Measurements from ENCODE around the gene GSTM4.
"Not testable (repeated sequence)": the region's sequence is repeated elsewhere in the genome, so short reads cannot be mapped to it uniquely, and the experiment has no call there.

DNA sequence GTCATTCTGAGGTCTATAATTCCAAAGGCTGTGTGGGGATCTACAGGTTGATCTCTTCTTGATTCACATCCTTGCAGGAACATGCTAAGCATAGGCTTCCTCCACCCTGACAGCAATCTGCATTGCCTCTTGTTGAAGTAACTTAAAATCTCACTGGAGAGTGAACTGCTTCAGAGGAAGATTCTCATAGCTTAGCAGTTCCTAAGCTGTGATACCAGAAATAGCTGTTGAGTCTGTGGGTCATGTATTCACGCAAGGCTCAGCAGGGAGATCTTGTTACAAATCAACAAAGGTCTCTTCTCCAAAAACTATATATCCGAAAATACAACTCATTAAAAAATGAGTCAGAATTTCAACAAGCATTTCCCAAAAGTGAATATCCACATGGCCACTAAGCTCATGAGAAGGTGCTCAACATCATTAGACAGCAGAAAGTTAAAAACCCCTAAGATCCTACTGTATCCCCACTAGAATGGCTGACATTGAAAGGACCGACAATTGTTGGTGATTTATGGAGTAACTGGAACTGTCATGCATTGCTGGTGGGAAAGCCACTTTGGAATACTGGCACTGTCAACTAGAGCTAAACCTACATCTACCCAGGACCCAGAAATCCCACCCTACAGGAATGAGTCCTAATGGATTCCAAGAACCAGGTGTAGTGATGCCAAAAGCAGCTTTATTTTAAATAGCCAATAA, 20.9 kb downstream of the GSTM4 start:
- TF ChIP-seq, protein P1, sequence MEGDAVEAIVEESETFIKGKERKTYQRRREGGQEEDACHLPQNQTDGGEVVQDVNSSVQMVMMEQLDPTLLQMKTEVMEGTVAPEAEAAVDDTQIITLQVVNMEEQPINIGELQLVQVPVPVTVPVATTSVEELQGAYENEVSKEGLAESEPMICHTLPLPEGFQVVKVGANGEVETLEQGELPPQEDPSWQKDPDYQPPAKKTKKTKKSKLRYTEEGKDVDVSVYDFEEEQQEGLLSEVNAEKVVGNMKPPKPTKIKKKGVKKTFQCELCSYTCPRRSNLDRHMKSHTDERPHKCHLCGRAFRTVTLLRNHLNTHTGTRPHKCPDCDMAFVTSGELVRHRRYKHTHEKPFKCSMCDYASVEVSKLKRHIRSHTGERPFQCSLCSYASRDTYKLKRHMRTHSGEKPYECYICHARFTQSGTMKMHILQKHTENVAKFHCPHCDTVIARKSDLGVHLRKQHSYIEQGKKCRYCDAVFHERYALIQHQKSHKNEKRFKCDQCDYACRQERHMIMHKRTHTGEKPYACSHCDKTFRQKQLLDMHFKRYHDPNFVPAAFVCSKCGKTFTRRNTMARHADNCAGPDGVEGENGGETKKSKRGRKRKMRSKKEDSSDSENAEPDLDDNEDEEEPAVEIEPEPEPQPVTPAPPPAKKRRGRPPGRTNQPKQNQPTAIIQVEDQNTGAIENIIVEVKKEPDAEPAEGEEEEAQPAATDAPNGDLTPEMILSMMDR (conservative IDR thresholded peaks at IDR 0.05): not testable (repeated sequence)
- not testable (repeated sequence) for TF ChIP-seq EZH2 (IDR thresholded peaks at IDR 0.05; ENCODE audit: low read depth)

Data from PC-9 (cell line).